GM21360 (cell line): ENCODE results near the gene ORMDL3.
"Not testable (repeated sequence)": the region's sequence is repeated elsewhere in the genome, so short reads cannot be mapped to it uniquely, and the experiment has no call there.

Experiments
- ATAC-seq: cut with Tn5 transposase; IDR thresholded peaks from one replicate; pipeline ENCODE4 v1.9.1; 2021; ENCODE audit warnings: mild to moderate bottlenecking, moderate library complexity; ENCODE audit not compliant: unreplicated experiment

Gene ORMDL3

DNA sequence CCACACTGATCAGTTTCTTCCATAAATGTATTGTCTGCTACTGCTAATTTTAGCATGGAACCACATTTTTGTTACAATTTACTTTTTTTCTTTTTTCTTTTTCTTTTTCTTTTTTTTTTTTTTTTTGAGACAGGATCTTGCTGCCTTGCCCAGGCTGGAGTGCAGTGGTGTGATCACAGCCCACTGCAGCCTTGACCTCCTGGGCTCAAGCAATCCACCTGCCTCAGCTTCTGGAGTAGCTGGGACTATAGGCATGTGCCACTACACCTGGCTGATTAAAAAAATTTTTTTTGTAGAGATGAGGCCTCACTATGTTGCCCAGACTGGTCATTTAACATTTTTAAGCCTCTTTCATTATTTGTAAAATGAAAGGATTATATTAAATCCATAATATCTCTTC is 40.3 kb downstream of the ORMDL3 start:
- no peak for ATAC-seq

GRCh38 chr17:39886102-39886501 is 41.3 kb downstream of the ORMDL3 start:
- ATAC-seq: not testable (repeated sequence)

GRCh38 chr17:39872751-39873150 is 54.6 kb downstream of the ORMDL3 start:
- no peak for ATAC-seq

DNA sequence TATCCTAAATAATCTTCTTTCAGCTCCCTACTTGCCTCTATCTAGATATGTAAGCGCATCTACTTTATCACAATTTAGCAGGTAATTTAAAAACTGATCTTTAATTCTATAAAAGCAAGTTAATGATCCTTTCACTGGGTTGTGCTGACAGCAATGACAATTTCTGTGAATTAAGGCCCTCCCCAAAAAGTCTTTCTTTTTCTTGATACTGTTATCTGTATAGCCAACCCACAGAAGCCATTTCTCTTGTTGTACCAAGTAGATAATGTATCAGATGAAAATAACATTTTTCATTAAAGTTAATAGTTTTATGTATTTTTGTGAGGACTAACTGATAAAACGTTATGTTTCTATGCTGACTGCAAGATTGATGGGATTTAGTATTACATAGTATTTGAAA is 55.6 kb downstream of the ORMDL3 start:
- ATAC-seq: no peak
